Activated CD8-positive, alpha-beta memory T cell treated with anti-CD3 and anti-CD28 coated beads, Interleukin-2, amount 10 ng/mL, durations not matched to agents 7 days and 5 days (primary cell): ENCODE data around the gene PSME1. TPM values are rescaled to one million over a fixed set of nuclear protein-coding genes. Genes with fewer than 3 reads are reported as not detected.

Experiments used
- ATAC-seq: fragments of 150-1000 bp; cut with Tn5 transposase; one replicate; pipeline ENCODE4 v1.10.0; 2021; ENCODE audit warnings: moderate library complexity
- CTCF ChIA-PET: fragments of 350-600 bp; sonication (Branson Sonifier 250); formaldehyde crosslinking; loops from one replicate; lab custom pipeline; 2021; ENCODE audit warnings: antibody characterized with exemption; lab: Charles Lee
- DNase-seq: peaks from one replicate; pipeline ENCODE4 v3.0.0-alpha.2; 2020
- H3K27ac Mint-ChIP-seq: one replicate; pipeline ENCODE4 v1.8.0; 2021; ENCODE audit warnings: mild to moderate bottlenecking, mixed read lengths
- H3K27me3 Mint-ChIP-seq: one replicate; pipeline ENCODE4 v1.8.0; 2021; ENCODE audit warnings: mixed read lengths
- H3K36me3 Mint-ChIP-seq: one replicate; pipeline ENCODE4 v1.8.0; 2021; ENCODE audit warnings: mild to moderate bottlenecking, mixed read lengths
- H3K4me1 Mint-ChIP-seq: one replicate; pipeline ENCODE4 v1.8.0; 2021; ENCODE audit warnings: mixed read lengths
- H3K4me3 Mint-ChIP-seq: one replicate; pipeline ENCODE4 v1.8.0; 2021; ENCODE audit warnings: mild to moderate bottlenecking, moderate library complexity, mixed read lengths
- H3K9me3 Mint-ChIP-seq: one replicate; pipeline ENCODE4 v1.8.0; 2022; ENCODE audit warnings: low read depth, mixed read lengths
- total RNA-seq, 2 experiments: library from RNA; stranded (reverse); gene quantifications; one replicate each; pipeline ENCODE4 v1.2.3, GENCODE V29; 2021

Gene PSME1
- total RNA-seq, 2 experiments from 2014 or later: 420 to 454 TPM

GRCh38 chr14:24177891-24178290 lies 41.9 kb downstream of the PSME1 start:
- CTCF ChIA-PET: interaction anchor here (1.1 to 1.3 kb wide), 2 partner anchors 17 to 129 kb away, joined by 3 read pairs; partner anchors contain the start of gene IRF9
- Mint-ChIP-seq H3K27me3 (no peaks in the 10 kb centered on the region), H3K36me3 (peaks cover 30% of the 10 kb centered on the region), H3K4me1 (peaks cover 10% of the 10 kb centered on the region), H3K4me3 (no peak overlapping the region), H3K9me3 (no peaks in the 10 kb centered on the region), H3K27ac (no peak overlapping the region)
- ATAC-seq (no peak), DNase-seq (no peak)

- CTCF ChIA-PET: interaction anchor here (0.8 to 1.4 kb wide), 3 partner anchors 8 to 17 kb away, joined by 3 to 9 read pairs (median 4); partner anchors contain the start of gene IRF9
- Mint-ChIP-seq H3K4me1 (peaks cover 8% of the 10 kb centered on the region), H3K4me3 (no peak overlapping the region), H3K9me3 (no peaks in the 10 kb centered on the region), H3K27me3 (no peaks in the 10 kb centered on the region), H3K36me3 (peaks cover 27% of the 10 kb centered on the region), H3K27ac (peak overlapping the region; percentile 19)
- DNase-seq: no peak
- ATAC-seq: no peak
Measured at GRCh38 chr14:24178399-24179178, 42.6 kb downstream of the PSME1 start.

DNA sequence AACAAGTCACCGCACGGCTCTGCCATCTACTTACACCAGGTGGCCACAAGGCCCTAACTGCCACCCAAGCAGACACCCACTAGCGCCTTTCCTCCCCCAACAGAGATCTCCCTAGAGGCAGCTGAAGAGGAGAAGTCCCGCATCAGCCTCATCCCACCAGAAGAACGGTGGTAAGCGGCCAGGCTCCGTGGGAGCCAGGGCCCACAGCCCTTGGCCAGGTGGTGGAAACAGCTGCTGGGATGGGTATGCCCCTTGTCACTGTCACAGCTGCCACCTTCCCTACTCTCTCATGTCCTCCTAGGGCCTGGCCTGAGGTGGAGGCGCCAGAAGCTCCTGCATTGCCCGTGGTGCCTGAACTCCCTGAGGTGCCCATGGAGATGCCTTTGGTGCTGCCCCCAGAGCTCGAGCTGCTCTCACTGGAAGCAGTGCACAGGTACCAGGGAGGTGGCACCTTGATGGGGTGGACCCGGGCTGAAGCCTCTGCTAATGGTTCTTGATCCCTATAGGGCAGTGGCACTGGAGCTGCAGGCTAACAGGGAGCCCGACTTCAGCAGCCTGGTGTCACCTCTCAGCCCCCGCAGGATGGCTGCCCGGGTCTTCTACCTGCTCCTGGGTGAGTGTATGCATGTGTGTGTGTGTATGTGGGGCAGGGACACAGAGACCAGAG lies 43.4 kb downstream of the PSME1 start:
- Mint-ChIP-seq H3K9me3 (no peaks in the 10 kb centered on the region), H3K36me3 (peaks cover 25% of the 10 kb centered on the region), H3K27me3 (no peaks in the 10 kb centered on the region), H3K4me3 (no peak overlapping the region), H3K4me1 (peaks cover 6% of the 10 kb centered on the region), H3K27ac (no peak overlapping the region)
- CTCF ChIA-PET: interaction anchor here (0.8 to 1.4 kb wide), 4 partner anchors 8 to 56 kb away, joined by 3 to 9 read pairs (median 4); partner anchors contain the start of gene IRF9
- ATAC-seq (no peak), DNase-seq (no peak)

DNA sequence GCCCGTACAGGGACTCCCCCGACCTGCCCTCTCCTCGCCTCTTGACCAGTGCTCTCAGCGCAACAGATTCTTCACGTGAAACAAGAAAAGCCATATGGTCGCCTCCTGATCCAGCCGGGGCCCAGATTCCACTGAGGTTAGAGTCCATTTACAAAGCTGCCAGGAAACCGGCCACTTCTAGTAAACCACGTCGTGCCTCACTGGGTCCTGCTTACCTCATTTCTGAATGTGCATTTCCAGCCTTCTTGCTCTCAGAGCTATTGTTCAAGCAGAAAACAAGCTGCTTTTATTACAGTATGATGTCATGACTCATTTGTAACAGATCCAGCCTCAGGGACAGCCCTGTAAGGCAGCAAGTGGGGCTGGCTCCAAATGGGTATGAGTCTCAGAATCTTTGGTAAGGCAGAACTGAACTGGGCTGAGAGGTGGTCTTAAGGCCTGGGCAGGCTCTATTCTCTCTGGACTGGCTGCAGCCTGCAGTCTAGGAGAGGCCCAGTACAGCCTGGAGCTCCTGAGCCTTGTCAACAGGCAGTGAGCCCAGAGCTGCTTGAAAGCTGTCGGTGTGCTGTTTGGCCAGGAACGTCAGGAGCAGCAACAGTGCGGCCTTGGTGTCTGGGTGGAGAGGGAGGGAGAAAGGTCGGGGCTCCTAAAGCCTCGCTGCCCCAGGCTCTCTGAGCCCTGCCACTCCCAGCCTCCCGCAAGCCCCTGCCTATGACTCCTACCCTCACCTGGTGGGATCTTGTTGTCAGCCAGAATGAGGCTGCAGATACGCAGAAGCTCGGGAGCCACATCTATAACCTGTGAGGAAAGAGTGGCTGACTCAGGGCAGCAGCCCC lies 44.2 kb downstream of the PSME1 start:
- no peak for DNase-seq
- CTCF ChIA-PET: interaction anchor here (0.9 to 2.1 kb wide), 5 partner anchors 7 to 128 kb away, joined by 3 to 9 read pairs (median 4); partner anchors contain the start of genes CIDEB and IRF9
- Mint-ChIP-seq H3K4me1 (peaks cover under 1% of the 10 kb centered on the region), H3K27ac (no peak overlapping the region), H3K36me3 (peaks cover 21% of the 10 kb centered on the region), H3K27me3 (no peaks in the 10 kb centered on the region), H3K9me3 (no peaks in the 10 kb centered on the region), H3K4me3 (no peak overlapping the region)
- ATAC-seq: no peak

GRCh38 chr14:24181371-24182077 lies 45.5 kb downstream of the PSME1 start:
- Mint-ChIP-seq H3K27me3 (no peaks in the 10 kb centered on the region), H3K9me3 (no peaks in the 10 kb centered on the region), H3K4me1 (peaks cover 2% of the 10 kb centered on the region), H3K4me3 (no peak overlapping the region), H3K27ac (no peak overlapping the region), H3K36me3 (peaks cover 23% of the 10 kb centered on the region)
- no peak for DNase-seq
- CTCF ChIA-PET: interaction anchor here (0.7 to 2.1 kb wide), 4 partner anchors 11 to 126 kb away, joined by 3 to 6 read pairs (median 4); partner anchors contain the start of genes CIDEB and IRF9
- no peak for ATAC-seq

GRCh38 chr14:24182110-24182882 lies 46.3 kb downstream of the PSME1 start:
- no peaks in the 10 kb centered on the region for H3K27me3 Mint-ChIP-seq
- no peaks in the 10 kb centered on the region for H3K9me3 Mint-ChIP-seq
- CTCF ChIA-PET: interaction anchor here (1.4 to 2.1 kb wide), 2 partner anchors 21 to 126 kb away, joined by 5 to 6 read pairs; partner anchors contain the start of genes CIDEB and IRF9
- no peak for DNase-seq
- H3K36me3 Mint-ChIP-seq: peaks cover 16% of the 10 kb centered on the region
- no peak overlapping the region for H3K27ac Mint-ChIP-seq
- no peak overlapping the region for H3K4me3 Mint-ChIP-seq
- peaks cover 8% of the 10 kb centered on the region for H3K4me1 Mint-ChIP-seq
- ATAC-seq: no peak

GRCh38 chr14:24183014-24183481 lies 47.1 kb downstream of the PSME1 start:
- ATAC-seq: no peak
- Mint-ChIP-seq H3K4me3 (no peak overlapping the region), H3K36me3 (peaks cover 16% of the 10 kb centered on the region), H3K4me1 (peaks cover 14% of the 10 kb centered on the region), H3K27me3 (no peaks in the 10 kb centered on the region), H3K27ac (no peak overlapping the region), H3K9me3 (no peaks in the 10 kb centered on the region)
- CTCF ChIA-PET: no interaction called here
- no peak for DNase-seq

GRCh38 chr14:24184104-24184970 lies 48.3 kb downstream of the PSME1 start:
- ATAC-seq (no peak), DNase-seq (no peak)
- Mint-ChIP-seq H3K9me3 (no peaks in the 10 kb centered on the region), H3K27me3 (no peaks in the 10 kb centered on the region), H3K27ac (no peak overlapping the region), H3K4me1 (peaks cover 22% of the 10 kb centered on the region), H3K4me3 (no peak overlapping the region), H3K36me3 (peaks cover 12% of the 10 kb centered on the region)
- CTCF ChIA-PET: no interaction called here

GRCh38 chr14:24185026-24185425 lies 49.0 kb downstream of the PSME1 start:
- CTCF ChIA-PET: interaction anchor here (0.9 kb wide), 1 partner anchor 12 kb away, joined by 3 read pairs; no protein-coding TSS in a partner anchor
- Mint-ChIP-seq H3K27ac (no peak overlapping the region), H3K27me3 (no peaks in the 10 kb centered on the region), H3K4me1 (peaks cover 28% of the 10 kb centered on the region), H3K4me3 (no peak overlapping the region), H3K9me3 (no peaks in the 10 kb centered on the region), H3K36me3 (peaks cover 12% of the 10 kb centered on the region)
- ATAC-seq (no peak), DNase-seq (no peak)

- Mint-ChIP-seq H3K9me3 (no peaks in the 10 kb centered on the region), H3K27me3 (no peaks in the 10 kb centered on the region), H3K4me3 (no peak overlapping the region), H3K4me1 (peaks cover 32% of the 10 kb centered on the region), H3K27ac (peak overlapping the region; percentile 8), H3K36me3 (peaks cover 10% of the 10 kb centered on the region)
- ATAC-seq (no peak), DNase-seq (no peak)
- CTCF ChIA-PET: interaction anchor here (0.9 kb wide), 1 partner anchor 13 kb away, joined by 3 read pairs; no protein-coding TSS in a partner anchor
Measured at GRCh38 chr14:24185741-24186140, 49.7 kb downstream of the PSME1 start.
